Activated CD8-positive, alpha-beta T cell treated with anti-CD3 and anti-CD28 coated beads, Interleukin-2, amount 10 ng/mL, durations not matched to agents 7 days and 5 days (primary cell): ENCODE results near the gene STIM2. TPM values are rescaled to one million over a fixed set of nuclear protein-coding genes. Genes with fewer than 3 reads are reported as not detected.

Experiments
- ATAC-seq: fragments of 150-1000 bp; cut with Tn5 transposase; one replicate; pipeline ENCODE4 v1.10.0; 2021; ENCODE audit warnings: moderate library complexity
- CTCF ChIA-PET: fragments of 350-600 bp; sonication (Branson Sonifier 250); formaldehyde crosslinking; loops from one replicate; lab custom pipeline; 2021; ENCODE audit warnings: antibody characterized with exemption; lab: Charles Lee
- POLR2A ChIA-PET: fragments of 350-600 bp; sonication (Branson Sonifier 250); formaldehyde crosslinking; loops from one replicate; lab custom pipeline; 2021; ENCODE audit warnings: antibody characterized with exemption; lab: Charles Lee
- DNase-seq: peaks from one replicate; pipeline ENCODE4 v3.0.0-alpha.2; 2020
- H3K27ac Mint-ChIP-seq: one replicate; pipeline ENCODE4 v1.8.0; 2021; ENCODE audit warnings: mild to moderate bottlenecking, mixed read lengths
- H3K27me3 Mint-ChIP-seq: one replicate; pipeline ENCODE4 v1.8.0; 2021; ENCODE audit warnings: low read depth, mixed read lengths
- H3K36me3 Mint-ChIP-seq: one replicate; pipeline ENCODE4 v1.8.0; 2021; ENCODE audit warnings: low read depth, mixed read lengths
- H3K4me1 Mint-ChIP-seq: one replicate; pipeline ENCODE4 v1.8.0; 2021; ENCODE audit warnings: low read depth, mixed read lengths
- H3K4me3 Mint-ChIP-seq: one replicate; pipeline ENCODE4 v1.8.0; 2021; ENCODE audit warnings: mild to moderate bottlenecking, mixed read lengths
- H3K9me3 Mint-ChIP-seq: one replicate; pipeline ENCODE4 v1.8.0; 2022; ENCODE audit warnings: mixed read lengths; ENCODE audit not compliant: insufficient read depth
- total RNA-seq, 2 experiments: library from RNA; stranded (reverse); gene quantifications; one replicate each; pipeline ENCODE4 v1.2.3, GENCODE V29; 2021

STIM2 gene
- total RNA-seq, 2 experiments from 2014 or later: 52.3 to 53.3 TPM

DNA sequence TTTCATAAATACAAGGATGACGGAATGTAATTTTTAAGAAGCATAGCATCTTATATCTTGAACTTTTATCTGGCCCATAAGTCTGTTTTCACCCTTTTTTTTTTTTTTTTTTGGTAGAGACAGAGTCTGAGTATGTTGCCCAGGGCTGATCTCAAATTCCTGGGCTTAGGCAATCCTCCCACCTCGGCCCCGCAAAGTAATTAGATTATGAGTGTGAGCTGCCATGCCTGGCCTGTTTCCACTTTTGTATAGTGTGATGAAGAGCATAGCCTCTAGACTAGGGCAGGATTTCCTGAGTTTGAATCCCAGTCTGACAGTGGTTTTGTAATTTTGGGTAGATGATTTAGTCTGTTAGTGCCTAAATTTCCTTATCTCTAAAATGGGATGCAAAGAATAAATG, 11.0 kb downstream of the STIM2 start:
- H3K4me1 Mint-ChIP-seq: peaks cover 65% of the 10 kb centered on the region
- POLR2A ChIA-PET: interaction anchor here (5.7 kb wide), 1 partner anchor 10 kb away, joined by 44 read pairs; the partner anchor contains the start of gene STIM2

DNA sequence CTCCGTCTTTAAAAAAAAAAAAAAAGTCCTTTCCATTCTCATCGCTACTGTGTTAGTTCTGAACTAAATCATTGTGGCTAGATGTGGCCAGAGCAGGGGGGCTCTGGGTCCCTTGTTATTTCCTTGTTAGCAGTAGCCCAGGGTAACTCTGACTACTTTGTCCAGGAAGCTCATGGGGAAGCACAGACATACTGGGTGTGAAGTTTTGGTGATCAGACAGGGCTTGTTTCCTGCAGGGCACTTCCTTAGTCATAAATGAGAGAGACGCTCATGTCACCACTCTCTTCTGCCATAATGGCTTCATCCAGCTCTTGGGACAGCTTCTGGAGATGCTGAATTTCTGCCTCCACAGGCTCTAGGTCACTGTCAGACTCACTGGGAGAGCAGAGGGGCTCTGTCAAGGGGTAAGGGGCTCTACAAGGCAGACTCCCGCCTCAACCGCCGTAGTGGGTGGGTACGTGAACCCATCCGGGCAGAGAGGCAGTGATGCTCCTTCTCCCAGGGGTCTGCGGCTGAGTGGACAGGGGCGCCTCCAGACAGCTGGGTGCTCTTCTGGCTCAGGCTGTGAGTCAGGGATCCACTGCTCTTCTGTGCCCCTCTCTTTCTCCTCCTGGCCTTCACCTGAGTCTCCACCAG, 12.9 kb downstream of the STIM2 start:
- peaks cover 66% of the 10 kb centered on the region for H3K4me1 Mint-ChIP-seq
- peak overlapping the region; percentile 55 for H3K4me3 Mint-ChIP-seq
- no peaks in the 10 kb centered on the region for H3K27me3 Mint-ChIP-seq
- ATAC-seq (peak; percentile 92), DNase-seq (peak; percentile 78)
- ChIA-PET POLR2A (interaction anchor here (0.9 to 5.7 kb wide), 5 partner anchors 9 to 66 kb away, joined by 3 to 64 read pairs (median 6); partner anchors contain the start of gene STIM2), CTCF (interaction anchor here (1.0 to 4.8 kb wide), 4 partner anchors 12 to 16 kb away, joined by 3 to 30 read pairs (median 5); no protein-coding TSS in a partner anchor)
- peaks cover 14% of the 10 kb centered on the region for H3K9me3 Mint-ChIP-seq
- peak overlapping the region; percentile 89 for H3K27ac Mint-ChIP-seq
- H3K36me3 Mint-ChIP-seq: peaks cover 45% of the 10 kb centered on the region

More for the DNA sequence above, 11.0 kb downstream of the STIM2 start:
- Mint-ChIP-seq H3K4me3 (no peak overlapping the region), H3K27me3 (no peaks in the 10 kb centered on the region), H3K9me3 (peaks cover 2% of the 10 kb centered on the region), H3K27ac (no peak overlapping the region), H3K36me3 (peaks cover 30% of the 10 kb centered on the region)
- ATAC-seq (no peak), DNase-seq (no peak)
- CTCF ChIA-PET: interaction anchor here (0.8 to 4.8 kb wide), 2 partner anchors 14 to 122 kb away, joined by 3 to 30 read pairs; no protein-coding TSS in a partner anchor

DNA sequence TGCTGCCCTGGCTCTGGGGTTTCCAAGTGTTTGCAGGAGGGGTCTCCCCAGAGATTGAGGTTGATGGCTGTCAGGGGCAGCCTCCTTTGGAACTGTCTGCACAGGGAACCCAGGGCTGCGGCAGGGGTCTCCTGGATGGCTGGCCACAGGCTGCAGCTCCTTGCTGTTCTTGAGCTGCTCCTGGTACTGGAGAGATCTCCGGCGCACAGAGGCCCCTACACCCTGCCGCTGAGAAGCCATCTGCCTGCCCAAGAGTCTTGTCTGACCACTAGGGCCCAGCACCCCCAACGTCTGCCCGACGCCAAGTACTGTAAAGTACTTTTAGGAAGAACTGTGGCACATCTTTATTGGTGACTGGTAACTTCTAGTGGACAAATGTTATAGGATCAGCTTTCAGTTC, 13.5 kb downstream of the STIM2 start:
- POLR2A ChIA-PET: interaction anchor here (1.3 to 5.7 kb wide), 3 partner anchors 9 to 13 kb away, joined by 3 to 64 read pairs (median 44); partner anchors contain the start of gene STIM2
- Mint-ChIP-seq H3K4me1 (peaks cover 68% of the 10 kb centered on the region), H3K27me3 (no peaks in the 10 kb centered on the region), H3K9me3 (peaks cover 18% of the 10 kb centered on the region), H3K27ac (peak overlapping the region; percentile 89), H3K36me3 (peaks cover 49% of the 10 kb centered on the region), H3K4me3 (no peak overlapping the region)
- ATAC-seq (no peak), DNase-seq (no peak)
- CTCF ChIA-PET: interaction anchor here (1.7 to 4.8 kb wide), 2 partner anchors 11 to 14 kb away, joined by 6 to 30 read pairs; no protein-coding TSS in a partner anchor

DNA sequence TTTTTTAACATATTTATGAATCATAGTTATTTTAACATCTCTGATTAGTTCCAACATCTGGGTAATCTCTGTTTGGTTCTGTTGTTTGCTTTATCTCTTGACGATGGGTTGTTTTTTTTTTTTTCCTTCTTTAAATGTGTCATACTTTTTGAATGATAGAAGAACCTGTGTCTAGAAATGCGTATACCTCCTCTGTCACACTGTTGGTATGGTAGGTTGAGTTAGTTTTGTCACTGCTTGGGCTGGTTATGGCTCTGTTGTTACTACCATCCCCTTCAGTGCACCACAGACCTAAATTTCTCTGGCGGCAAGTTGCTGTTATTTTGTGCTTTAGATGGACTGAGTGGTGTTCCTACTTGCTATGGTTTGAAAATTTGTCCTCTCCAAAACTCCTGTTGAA, 16.8 kb downstream of the STIM2 start:
- Mint-ChIP-seq H3K4me1 (peaks cover 70% of the 10 kb centered on the region), H3K27ac (peak overlapping the region; percentile 78), H3K4me3 (no peak overlapping the region), H3K9me3 (peaks cover 20% of the 10 kb centered on the region), H3K27me3 (no peaks in the 10 kb centered on the region), H3K36me3 (peaks cover 55% of the 10 kb centered on the region)
- no peak for ATAC-seq
- POLR2A ChIA-PET: interaction anchor here (0.6 to 5.7 kb wide), 3 partner anchors 9 to 16 kb away, joined by 3 to 44 read pairs (median 7); partner anchors contain the start of gene STIM2
- no peak for DNase-seq
- CTCF ChIA-PET: interaction anchor here (1.0 kb wide), 1 partner anchor 17 kb away, joined by 3 read pairs; the partner anchor contains the start of gene STIM2

DNA sequence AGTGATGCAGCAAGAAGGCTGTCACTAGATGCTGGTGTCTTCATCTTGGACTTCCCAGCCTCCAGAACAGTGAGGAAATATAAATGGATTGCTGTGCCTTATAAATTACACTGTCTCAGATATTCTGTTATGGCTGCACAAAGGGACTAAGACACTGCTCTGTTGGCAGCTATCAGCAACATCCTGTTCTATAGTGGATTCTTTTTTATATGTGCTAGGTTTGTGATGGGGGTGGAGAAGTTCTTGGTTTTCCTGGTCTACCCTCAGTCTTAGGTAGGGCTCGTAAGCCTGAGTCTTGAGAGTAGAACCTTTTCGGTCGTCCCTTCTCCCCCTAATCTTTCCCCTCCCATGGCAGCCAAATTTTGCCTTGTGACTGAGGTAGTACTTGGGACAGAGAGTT, 17.3 kb downstream of the STIM2 start:
- DNase-seq (no peak), ATAC-seq (no peak)
- CTCF ChIA-PET: interaction anchor here (1.0 kb wide), 1 partner anchor 17 kb away, joined by 3 read pairs; the partner anchor contains the start of gene STIM2
- Mint-ChIP-seq H3K4me3 (no peak overlapping the region), H3K27me3 (no peaks in the 10 kb centered on the region), H3K9me3 (peaks cover 20% of the 10 kb centered on the region), H3K36me3 (peaks cover 50% of the 10 kb centered on the region), H3K27ac (peak overlapping the region; percentile 78), H3K4me1 (peaks cover 68% of the 10 kb centered on the region)
- POLR2A ChIA-PET: interaction anchor here (0.6 to 1.2 kb wide), 3 partner anchors 8 to 17 kb away, joined by 3 to 7 read pairs (median 3); partner anchors contain the start of gene STIM2

DNA sequence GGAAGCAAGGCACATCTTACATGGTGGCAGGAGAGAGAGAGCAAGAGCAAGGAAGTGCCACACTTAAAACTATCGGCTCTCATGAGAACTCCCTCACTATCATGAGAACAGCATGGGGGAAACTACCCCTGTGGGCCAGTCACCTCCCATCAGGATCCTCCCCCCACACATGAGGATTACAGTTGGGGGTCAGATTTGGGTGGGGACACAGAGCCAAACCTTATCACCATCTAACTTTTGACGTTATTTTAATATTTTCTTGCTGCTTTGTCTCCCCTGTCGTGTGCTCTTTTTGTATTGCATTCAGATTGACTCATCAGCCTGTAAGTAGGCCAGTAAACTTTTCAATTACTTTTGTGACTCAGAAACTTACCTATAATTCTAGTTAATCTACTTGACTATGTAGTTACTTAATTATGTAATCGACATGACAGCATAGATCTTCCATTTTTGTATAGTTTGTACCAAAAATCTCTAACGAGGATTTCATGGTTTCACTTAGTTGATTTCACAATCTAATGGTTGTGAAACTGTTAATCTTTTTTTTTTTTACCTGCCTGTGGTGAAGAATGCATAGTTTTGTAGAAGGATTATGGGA, 18.3 kb downstream of the STIM2 start:
- ATAC-seq: no peak
- CTCF ChIA-PET: interaction anchor here (1.4 kb wide), 1 partner anchor 13 kb away, joined by 3 read pairs; no protein-coding TSS in a partner anchor

DNA sequence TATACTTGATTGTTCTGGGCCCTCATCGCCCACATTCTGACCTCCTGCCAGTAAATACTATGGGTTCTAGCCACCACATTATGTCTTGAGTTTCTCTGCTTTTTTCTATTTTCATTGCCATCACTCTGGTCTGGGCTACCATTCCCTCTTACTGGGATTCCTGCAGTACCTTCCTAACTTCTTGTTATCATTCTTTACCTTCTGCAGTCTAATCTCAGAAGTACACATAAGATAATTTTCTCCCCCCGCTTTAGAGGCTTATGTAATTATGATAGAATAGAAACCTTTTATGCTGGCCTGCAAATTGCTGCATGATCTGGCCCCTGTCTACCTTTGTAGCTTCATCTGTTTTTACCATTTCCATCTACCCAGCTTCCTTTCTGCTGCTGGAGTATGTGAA, 19.2 kb downstream of the STIM2 start:
- CTCF ChIA-PET: interaction anchor here (1.4 to 2.1 kb wide), 2 partner anchors 14 to 20 kb away, joined by 3 to 4 read pairs; no protein-coding TSS in a partner anchor
- no peak for DNase-seq
- H3K4me3 Mint-ChIP-seq: peak overlapping the region; percentile 7

More for the DNA sequence above, 18.3 kb downstream of the STIM2 start:
- peak overlapping the region; percentile 78 for H3K27ac Mint-ChIP-seq
- H3K27me3 Mint-ChIP-seq: no peaks in the 10 kb centered on the region
- DNase-seq: no peak
- peaks cover 20% of the 10 kb centered on the region for H3K9me3 Mint-ChIP-seq
- H3K36me3 Mint-ChIP-seq: peaks cover 47% of the 10 kb centered on the region
- peaks cover 67% of the 10 kb centered on the region for H3K4me1 Mint-ChIP-seq
- no peak overlapping the region for H3K4me3 Mint-ChIP-seq
- POLR2A ChIA-PET: interaction anchor here (1.3 to 4.0 kb wide), 2 partner anchors 18 to 20 kb away, joined by 3 to 23 read pairs; partner anchors contain the start of gene STIM2

DNA sequence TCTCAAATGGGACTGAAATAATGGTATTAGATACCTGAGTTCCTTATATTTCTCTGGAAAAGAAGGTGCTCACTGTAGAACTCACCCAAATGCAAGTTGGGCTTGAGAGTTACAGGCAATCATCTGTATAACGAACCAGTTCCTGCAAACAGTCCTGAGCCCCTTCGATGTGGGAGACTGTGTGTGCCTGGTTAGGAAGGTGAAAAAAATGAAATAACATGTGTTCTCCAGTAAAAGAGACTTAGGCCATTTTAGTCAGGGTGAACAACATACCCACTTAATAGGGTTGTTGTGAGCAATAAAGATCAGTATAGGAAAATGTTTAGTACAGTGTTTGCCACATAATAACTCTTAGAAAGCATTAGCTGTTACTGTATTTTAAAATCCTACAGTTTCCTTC, 23.4 kb downstream of the STIM2 start:
- ChIA-PET POLR2A (interaction anchor here (1.3 to 5.8 kb wide), 6 partner anchors 11 to 300 kb away, joined by 3 to 125 read pairs (median 18); partner anchors contain the start of genes STIM2 and TBC1D19), CTCF (interaction anchor here (0.6 to 4.4 kb wide), 6 partner anchors 10 to 121 kb away, joined by 3 to 39 read pairs (median 18); partner anchors contain the start of gene STIM2)
- peak overlapping the region; percentile 67 for H3K4me3 Mint-ChIP-seq
- no peak for DNase-seq
- peak overlapping the region; percentile 90 for H3K27ac Mint-ChIP-seq
- peaks cover 82% of the 10 kb centered on the region for H3K4me1 Mint-ChIP-seq
- ATAC-seq: peak; percentile 9
- peaks cover 3% of the 10 kb centered on the region for H3K9me3 Mint-ChIP-seq
- H3K27me3 Mint-ChIP-seq: no peaks in the 10 kb centered on the region
- H3K36me3 Mint-ChIP-seq: peaks cover 36% of the 10 kb centered on the region

More for the DNA sequence above, 19.2 kb downstream of the STIM2 start:
- no peaks in the 10 kb centered on the region for H3K27me3 Mint-ChIP-seq
- H3K4me1 Mint-ChIP-seq: peaks cover 71% of the 10 kb centered on the region
- ATAC-seq: peak; percentile 18
- peaks cover 20% of the 10 kb centered on the region for H3K9me3 Mint-ChIP-seq
- H3K36me3 Mint-ChIP-seq: peaks cover 47% of the 10 kb centered on the region
- H3K27ac Mint-ChIP-seq: peak overlapping the region; percentile 65
- POLR2A ChIA-PET: interaction anchor here (1.3 to 4.0 kb wide), 2 partner anchors 19 to 21 kb away, joined by 3 to 23 read pairs; partner anchors contain the start of gene STIM2

DNA sequence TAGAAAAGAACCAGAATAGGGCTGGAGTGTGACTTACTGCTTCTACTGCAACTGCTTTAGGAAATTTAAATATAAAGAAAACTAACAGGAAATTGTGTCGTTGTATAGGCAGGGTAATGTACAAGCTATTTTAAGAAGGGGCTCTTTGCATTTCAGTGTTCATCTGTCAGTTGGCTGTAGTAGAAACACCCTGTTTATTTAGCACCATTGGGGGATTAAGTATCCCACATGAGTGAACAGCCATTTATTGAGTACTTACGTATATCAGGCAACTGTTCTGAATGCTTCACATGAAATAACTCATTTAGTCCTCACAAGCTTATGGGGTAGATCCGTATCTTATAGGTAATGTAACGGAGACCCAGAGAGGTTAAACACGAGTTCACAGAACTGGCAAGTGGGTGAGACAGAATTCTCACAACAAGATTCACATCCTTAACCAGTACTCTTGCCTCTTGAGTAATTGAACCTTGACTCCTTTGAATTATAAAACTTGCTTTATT, 23.9 kb downstream of the STIM2 start:
- peaks cover 81% of the 10 kb centered on the region for H3K4me1 Mint-ChIP-seq
- CTCF ChIA-PET: interaction anchor here (0.6 to 4.4 kb wide), 7 partner anchors 11 to 301 kb away, joined by 3 to 39 read pairs (median 13); partner anchors contain the start of genes STIM2 and TBC1D19
- peak overlapping the region; percentile 90 for H3K27ac Mint-ChIP-seq
- peaks cover 36% of the 10 kb centered on the region for H3K36me3 Mint-ChIP-seq
- peaks cover 3% of the 10 kb centered on the region for H3K9me3 Mint-ChIP-seq
- H3K4me3 Mint-ChIP-seq: peak overlapping the region; percentile 67
- no peaks in the 10 kb centered on the region for H3K27me3 Mint-ChIP-seq
- POLR2A ChIA-PET: interaction anchor here (1.3 to 5.8 kb wide), 6 partner anchors 11 to 301 kb away, joined by 3 to 125 read pairs (median 18); partner anchors contain the start of genes STIM2 and TBC1D19
- no peak for DNase-seq
- peak; percentile 62 for ATAC-seq

DNA sequence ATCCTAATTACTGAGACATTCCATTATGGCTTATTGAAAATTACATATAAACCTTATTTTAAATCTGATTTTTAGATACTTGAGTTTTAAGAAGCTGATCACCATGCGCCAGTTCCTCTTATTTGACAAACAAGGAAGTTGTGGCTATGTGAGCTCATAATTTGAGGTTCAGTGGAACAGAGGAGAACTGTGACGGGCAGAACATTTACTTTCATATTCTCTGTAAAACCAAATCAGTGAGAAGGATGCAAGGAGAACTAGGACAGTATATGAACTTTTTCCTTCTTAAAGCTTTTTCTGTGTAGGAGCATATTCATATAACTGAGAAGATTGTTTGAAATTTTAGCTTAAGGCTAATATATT, 25.3 kb downstream of the STIM2 start:
- CTCF ChIA-PET: interaction anchor here (0.8 to 4.4 kb wide), 10 partner anchors 12 to 302 kb away, joined by 3 to 39 read pairs (median 8); partner anchors contain the start of genes STIM2 and TBC1D19
- DNase-seq (peak; percentile 70), ATAC-seq (peak; percentile 68)
- POLR2A ChIA-PET: interaction anchor here (0.8 to 5.8 kb wide), 11 partner anchors 8 to 302 kb away, joined by 3 to 125 read pairs (median 6); partner anchors contain the start of genes STIM2 and TBC1D19
- Mint-ChIP-seq H3K36me3 (peaks cover 38% of the 10 kb centered on the region), H3K27me3 (no peaks in the 10 kb centered on the region), H3K9me3 (peaks cover 9% of the 10 kb centered on the region), H3K4me1 (peaks cover 79% of the 10 kb centered on the region), H3K27ac (peak overlapping the region; percentile 90), H3K4me3 (peak overlapping the region; percentile 67)
